ENCODE measurements around the gene HDAC4.

Gene HDAC4

DNA sequence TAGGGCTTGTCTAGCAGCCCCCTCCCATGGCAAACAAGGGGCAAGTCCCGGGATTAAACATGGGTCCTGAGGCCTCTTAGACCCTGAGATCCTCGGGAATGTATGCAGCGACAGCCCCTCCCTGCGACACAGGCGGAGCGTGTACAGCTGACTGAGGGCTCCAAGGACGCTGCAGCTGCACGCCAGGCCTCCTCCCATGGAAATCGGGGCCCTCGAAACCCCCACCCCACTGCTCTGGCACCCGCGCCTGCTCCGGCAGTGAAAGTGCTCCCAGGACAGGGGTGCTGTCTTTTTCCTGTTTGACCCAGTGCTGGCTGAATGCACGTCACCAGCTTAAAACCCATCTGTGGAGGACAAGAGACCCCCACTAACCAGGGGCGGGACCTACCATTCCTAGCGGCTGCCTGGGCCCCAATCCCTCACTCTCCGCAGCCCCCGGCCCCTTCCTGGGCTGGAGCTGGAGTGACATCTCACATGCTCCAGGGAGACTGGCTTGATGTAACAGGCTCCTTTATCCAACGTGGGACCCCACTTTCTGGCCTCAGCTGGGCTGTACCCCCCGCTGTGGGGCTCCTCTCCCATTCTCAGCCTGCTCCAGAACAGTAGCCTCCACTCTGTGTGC, 305.2 kb downstream of the HDAC4 start:
- H3K4me3 Mint-ChIP-seq: no peak overlapping the region
- no peaks in the 10 kb centered on the region for H3K27me3 Mint-ChIP-seq
- DNase-seq (no peak), ATAC-seq (no peak)
- H3K27ac Mint-ChIP-seq: peak overlapping the region in 1 of 2 donors; percentile 92
- H3K9me3 Mint-ChIP-seq: no peaks in the 10 kb centered on the region
- no peaks in the 10 kb centered on the region for H3K4me1 Mint-ChIP-seq

DNA sequence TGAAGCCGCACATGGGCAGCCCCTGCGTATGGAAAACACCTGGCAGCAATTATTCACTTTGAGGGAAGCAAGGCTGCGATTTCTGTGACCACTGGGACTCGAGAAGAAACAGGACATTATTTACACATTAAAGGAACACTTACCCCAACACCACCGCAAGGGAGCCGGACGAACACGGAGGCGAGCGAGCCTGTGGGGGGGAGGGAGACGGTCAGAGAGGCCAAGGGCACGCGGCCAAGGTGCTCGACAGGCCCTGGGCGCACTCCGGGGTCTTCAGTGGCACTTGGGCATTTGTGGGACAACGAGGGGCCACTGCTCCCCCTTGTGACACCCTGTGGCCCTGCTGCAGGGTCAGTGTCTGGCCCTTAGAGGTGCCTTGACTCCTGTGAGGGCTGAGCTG, 306.0 kb downstream of the HDAC4 start:
- no peak overlapping the region for H3K27ac Mint-ChIP-seq
- no peak for ATAC-seq
- no peaks in the 10 kb centered on the region for H3K4me1 Mint-ChIP-seq
- DNase-seq: no peak
- no peaks in the 10 kb centered on the region for H3K27me3 Mint-ChIP-seq
- H3K4me3 Mint-ChIP-seq: no peak overlapping the region
- no peaks in the 10 kb centered on the region for H3K9me3 Mint-ChIP-seq

DNA sequence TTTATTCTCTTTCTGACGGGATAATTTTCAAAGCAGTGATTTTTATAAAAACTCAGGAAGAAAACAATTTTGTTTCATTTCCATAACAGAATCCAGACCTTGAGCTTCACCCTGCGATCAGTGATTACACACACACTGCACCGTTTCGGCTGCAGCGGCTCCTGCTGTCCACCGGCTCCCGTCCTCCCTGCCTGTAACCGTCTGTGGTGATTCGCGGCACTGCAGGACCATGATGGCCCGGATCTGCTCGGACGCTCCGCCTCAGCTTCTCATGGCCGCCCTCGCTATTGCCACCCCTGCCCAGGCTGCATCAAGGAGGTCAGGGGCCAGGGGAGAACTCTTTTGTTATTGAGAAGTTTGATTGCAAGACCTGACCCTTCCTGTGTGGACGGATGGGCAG, 306.9 kb downstream of the HDAC4 start:
- Mint-ChIP-seq H3K4me3 (no peak overlapping the region), H3K27me3 (no peaks in the 10 kb centered on the region), H3K9me3 (no peaks in the 10 kb centered on the region), H3K27ac (no peak overlapping the region), H3K4me1 (no peaks in the 10 kb centered on the region)
- ATAC-seq: no peak
- no peak for DNase-seq

DNA sequence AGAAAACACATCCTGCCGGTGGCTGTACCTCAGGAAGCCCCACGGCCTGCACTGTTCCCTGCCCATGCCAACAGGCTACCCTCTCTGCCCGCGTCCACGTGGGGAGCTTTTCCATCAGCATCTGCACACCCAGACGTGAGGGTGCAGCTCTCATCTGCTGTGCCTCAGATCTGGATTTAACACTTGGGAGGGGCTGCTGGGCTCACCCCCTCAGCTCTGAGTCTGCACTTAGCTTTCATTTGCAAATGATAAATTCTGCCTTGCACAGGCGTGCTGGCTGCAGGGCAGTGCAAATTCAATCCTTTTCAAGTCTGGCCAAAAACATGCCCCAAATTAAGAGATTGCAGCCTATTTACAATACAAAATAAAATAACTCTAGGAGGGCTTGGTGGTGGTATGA, 307.3 kb downstream of the HDAC4 start:
- H3K4me1 Mint-ChIP-seq: no peaks in the 10 kb centered on the region
- no peak overlapping the region for H3K27ac Mint-ChIP-seq
- H3K4me3 Mint-ChIP-seq: no peak overlapping the region
- no peak for DNase-seq
- ATAC-seq: no peak
- H3K27me3 Mint-ChIP-seq: no peaks in the 10 kb centered on the region
- no peaks in the 10 kb centered on the region for H3K9me3 Mint-ChIP-seq

DNA sequence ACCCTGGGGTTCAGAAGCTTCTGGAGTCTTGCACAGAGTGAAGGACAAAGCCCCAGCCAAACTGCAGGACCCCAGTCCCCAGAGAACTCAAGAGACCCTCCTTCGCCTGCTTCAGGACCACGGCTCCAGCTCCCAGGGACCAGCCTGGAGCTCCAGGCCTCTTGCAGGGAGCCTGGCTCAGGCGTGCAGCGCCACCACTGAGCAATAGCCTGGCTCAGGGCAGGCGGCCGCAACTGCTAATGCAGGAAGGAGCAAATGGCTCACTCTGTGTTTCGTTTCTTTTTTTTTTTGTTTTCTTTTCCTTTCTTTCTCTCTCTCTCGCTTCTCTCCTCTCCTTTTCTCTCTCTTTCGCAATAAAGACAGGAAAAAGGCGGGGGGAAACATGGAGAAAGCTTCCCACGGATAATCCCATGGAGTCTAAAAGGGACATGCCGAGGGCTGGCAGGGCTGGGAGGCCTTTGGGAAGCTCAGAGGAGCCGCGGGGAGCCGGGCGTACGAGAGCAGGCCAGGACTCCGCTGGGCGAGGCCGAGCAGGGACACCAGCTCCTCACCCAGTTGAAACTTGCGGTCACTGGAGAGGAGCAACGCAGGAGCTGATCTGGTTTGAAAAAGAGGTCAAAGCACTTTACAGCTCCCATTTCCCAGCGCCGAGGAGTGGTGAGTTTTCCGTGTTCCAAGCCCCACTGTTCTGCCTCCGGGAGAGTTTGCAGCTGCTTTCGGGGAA, 308.1 kb downstream of the HDAC4 start:
- ATAC-seq: no peak
- no peak overlapping the region for H3K27ac Mint-ChIP-seq
- no peak overlapping the region for H3K4me3 Mint-ChIP-seq
- H3K27me3 Mint-ChIP-seq: no peaks in the 10 kb centered on the region
- no peaks in the 10 kb centered on the region for H3K4me1 Mint-ChIP-seq
- H3K9me3 Mint-ChIP-seq: no peaks in the 10 kb centered on the region
- no peak for DNase-seq

DNA sequence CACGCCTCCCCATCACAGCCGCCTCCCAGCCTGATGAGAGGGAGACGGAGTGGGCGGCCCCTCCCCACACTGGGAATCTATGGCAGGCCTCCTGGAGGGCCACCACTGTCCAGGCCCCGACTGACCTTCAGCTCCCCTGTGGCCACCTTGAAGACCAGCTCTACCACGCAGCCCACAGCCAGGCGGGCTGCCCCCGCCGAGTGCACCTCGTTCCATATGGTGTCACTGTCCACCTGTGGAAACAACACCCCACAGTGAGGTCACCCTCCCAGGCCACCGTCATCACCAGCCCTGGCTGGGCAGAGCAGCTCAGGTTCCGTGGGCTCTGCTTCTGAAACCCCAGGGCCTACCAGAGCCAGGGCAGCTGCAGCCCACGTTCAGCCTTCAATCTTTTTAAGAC, 310.9 kb downstream of the HDAC4 start:
- H3K27ac Mint-ChIP-seq: peak overlapping the region in 1 of 2 donors; percentile 71

DNA sequence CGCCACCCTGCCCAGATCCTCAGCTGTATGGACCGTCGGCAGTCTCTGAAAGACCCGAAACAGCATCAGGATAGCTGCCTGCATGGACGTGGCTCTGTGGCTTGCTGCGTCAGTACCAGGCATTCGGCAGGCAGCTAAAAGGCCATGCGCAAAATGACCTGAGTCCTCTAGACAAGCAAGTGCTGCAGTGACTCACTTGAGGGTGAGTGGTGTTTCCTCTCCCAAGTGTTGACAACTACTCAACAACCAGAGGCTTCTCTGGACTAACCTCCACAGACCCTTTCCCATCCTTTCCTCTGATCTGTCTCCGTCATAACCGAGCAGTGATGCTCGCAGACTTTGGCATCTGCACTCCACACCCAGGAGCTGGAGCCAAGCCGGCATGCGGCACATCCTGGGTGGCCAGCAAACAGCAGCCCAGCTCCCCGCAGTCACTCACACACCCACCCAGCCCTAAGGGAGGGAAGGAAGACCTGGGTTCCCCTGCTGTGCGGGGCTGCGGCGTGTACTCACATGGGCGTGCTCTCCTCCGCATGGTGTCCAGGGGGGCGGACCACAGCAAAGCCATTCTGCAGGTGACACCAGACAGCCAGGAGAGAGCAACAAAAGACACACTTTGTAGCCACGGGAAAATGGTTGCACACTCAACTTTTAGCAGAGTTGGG, 313.6 kb downstream of the HDAC4 start:
- Mint-ChIP-seq H3K4me3 (no peak overlapping the region), H3K27ac (no peak overlapping the region)
- no peak for ATAC-seq

More for the DNA sequence above, 310.9 kb downstream of the HDAC4 start:
- no peak for DNase-seq
- no peaks in the 10 kb centered on the region for H3K27me3 Mint-ChIP-seq
- H3K9me3 Mint-ChIP-seq: no peaks in the 10 kb centered on the region
- H3K4me1 Mint-ChIP-seq: no peaks in the 10 kb centered on the region
- ATAC-seq: no peak
- no peak overlapping the region for H3K4me3 Mint-ChIP-seq

DNA sequence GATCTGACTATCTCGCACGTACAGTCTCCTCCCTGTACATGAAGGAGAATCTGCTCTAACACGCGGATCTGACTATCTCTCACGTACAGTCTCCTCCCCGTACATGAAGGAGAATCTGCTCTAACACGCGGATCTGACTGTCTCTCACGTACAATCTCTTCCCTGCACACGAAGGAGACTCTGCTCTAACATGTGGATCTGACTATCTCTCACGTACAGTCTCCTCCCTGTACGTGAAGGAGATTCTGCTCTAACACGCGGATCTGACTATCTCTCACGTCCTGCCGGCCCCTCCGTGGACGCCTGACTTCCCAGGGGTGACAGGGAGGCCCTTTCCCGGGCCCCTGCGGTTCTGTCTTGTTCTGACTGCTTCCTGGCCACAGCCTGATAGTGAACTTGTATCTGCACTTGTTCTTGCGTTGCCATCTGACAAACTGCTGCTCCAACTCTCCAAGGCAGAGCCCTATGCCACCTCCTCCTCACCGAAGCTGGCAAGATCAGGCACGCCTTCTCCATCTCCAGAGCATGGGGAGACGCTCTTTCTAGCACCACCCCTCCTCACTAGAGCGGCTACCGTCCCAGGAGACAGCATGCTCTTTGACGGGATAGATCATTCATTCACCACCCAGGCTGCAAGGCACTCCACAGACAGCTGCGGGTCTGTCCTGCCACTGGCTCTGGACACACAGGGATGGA, 314.3 kb downstream of the HDAC4 start:
- ATAC-seq: no peak
- H3K4me3 Mint-ChIP-seq: no peak overlapping the region
- DNase-seq: no peak
- no peaks in the 10 kb centered on the region for H3K4me1 Mint-ChIP-seq
- no peaks in the 10 kb centered on the region for H3K9me3 Mint-ChIP-seq
- peak overlapping the region; percentile 75 to 82 for H3K27ac Mint-ChIP-seq
- no peaks in the 10 kb centered on the region for H3K27me3 Mint-ChIP-seq

More for the DNA sequence above, 313.6 kb downstream of the HDAC4 start:
- Mint-ChIP-seq H3K9me3 (no peaks in the 10 kb centered on the region), H3K27me3 (no peaks in the 10 kb centered on the region), H3K4me1 (no peaks in the 10 kb centered on the region)
- no peak for DNase-seq

DNA sequence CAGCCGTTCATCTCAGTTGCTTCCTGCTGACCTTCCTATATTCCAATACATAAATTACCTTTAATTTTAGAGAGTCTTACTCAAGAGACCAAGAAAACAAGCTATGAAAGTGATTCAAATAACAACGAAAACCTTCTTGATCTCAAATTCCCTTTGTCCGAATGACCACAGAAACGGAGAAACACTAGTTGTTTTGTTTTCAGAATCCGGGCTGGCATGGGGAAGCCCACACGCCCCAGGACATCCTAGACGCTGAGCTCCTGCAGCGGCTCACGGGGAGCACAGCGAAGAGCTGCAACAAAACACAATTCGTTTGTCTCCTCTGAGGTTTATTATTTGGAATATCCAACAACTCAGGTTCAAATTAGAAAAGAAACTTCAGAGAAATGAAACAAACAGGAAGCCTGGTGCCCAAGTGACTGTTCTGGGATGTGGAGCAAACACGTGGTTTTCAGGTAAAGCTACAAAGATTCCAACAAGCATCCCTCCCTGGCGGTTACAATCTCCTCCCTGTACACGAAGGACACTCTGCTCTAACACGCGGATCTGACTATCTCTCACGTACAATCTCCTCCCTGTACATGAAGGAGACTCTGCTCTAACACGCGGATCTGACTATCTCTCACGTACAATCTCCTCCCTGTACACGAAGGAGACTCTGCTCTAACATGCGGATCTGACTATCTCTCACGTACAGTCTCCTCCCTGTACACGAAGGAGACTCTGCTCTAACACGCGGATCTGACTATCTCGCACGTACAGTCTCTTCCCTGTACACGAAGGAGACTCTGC, 315.4 kb downstream of the HDAC4 start:
- H3K27me3 Mint-ChIP-seq: no peaks in the 10 kb centered on the region
- no peak overlapping the region for H3K4me3 Mint-ChIP-seq
- no peaks in the 10 kb centered on the region for H3K9me3 Mint-ChIP-seq
- ATAC-seq (no peak), DNase-seq (no peak)
- no peaks in the 10 kb centered on the region for H3K4me1 Mint-ChIP-seq
- H3K27ac Mint-ChIP-seq: peak overlapping the region in 1 of 2 donors; percentile 33

DNA sequence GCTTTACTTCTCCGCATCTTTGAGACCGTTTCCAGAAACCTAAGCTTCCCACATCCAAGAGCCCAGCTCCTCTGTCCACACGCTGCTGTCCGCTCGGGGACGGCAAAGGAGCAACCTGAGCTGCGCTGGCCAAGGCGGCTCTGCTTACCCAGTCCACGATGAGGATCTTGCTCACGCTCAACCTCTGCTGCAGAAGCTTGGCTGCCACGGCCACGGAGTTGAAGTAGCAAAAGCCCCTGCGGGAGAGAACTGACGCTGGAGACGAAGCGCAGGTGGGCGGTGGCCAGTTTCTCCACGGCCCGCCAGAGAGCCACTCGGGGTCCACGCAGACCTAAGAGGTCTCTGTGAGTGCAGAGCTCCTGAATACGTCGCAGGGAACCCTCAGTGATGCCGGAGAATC, 316.8 kb downstream of the HDAC4 start:
- Mint-ChIP-seq H3K4me1 (no peaks in the 10 kb centered on the region), H3K27ac (no peak overlapping the region), H3K4me3 (no peak overlapping the region), H3K27me3 (no peaks in the 10 kb centered on the region), H3K9me3 (no peaks in the 10 kb centered on the region)
- DNase-seq (no peak), ATAC-seq (no peak)

DNA sequence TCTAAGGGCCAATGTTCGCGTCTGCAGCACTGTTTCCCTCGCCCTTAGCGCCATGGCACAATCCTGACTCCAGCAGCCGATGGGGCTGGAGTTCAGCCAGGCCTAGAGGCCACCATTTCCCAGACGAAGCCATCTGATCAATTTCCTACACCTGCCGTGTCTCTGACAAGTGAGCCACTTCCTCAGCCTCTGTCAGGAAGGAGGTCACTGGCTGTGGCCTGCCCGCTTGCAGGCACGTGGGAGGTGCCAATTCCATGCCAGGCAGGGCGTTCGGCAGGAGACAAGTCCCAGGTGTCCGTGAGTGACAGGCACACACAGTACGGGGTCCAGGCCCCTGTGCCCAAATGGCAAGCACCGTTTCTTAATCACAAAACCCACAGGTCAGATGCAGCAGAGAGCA, 318.4 kb downstream of the HDAC4 start:
- Mint-ChIP-seq H3K4me3 (no peak overlapping the region), H3K9me3 (no peaks in the 10 kb centered on the region), H3K4me1 (no peaks in the 10 kb centered on the region), H3K27me3 (no peaks in the 10 kb centered on the region), H3K27ac (no peak overlapping the region)
- ATAC-seq: no peak
- no peak for DNase-seq

DNA sequence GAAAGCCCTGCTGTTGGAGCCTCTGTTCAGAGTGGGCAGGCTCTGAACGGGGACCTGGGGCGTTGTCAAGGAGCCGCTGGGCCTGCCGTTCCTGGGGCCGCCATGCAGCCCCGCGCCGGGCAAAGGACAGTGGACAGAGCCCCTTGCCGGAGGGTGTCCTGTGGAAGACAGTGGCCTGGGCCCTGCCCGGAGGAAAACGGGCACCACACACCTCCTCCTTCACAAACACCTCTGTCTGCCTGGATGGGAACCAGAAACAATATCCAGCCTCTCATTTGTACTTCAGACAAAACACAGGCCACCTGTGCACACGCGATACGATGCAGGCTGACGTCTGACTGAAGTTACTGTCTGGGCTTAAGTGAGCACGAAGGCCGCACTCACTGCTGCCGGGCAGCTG, 319.2 kb downstream of the HDAC4 start:
- Mint-ChIP-seq H3K27ac (no peak overlapping the region), H3K9me3 (no peaks in the 10 kb centered on the region), H3K4me3 (no peak overlapping the region), H3K27me3 (no peaks in the 10 kb centered on the region), H3K4me1 (no peaks in the 10 kb centered on the region)
- ATAC-seq (no peak), DNase-seq (no peak)

DNA sequence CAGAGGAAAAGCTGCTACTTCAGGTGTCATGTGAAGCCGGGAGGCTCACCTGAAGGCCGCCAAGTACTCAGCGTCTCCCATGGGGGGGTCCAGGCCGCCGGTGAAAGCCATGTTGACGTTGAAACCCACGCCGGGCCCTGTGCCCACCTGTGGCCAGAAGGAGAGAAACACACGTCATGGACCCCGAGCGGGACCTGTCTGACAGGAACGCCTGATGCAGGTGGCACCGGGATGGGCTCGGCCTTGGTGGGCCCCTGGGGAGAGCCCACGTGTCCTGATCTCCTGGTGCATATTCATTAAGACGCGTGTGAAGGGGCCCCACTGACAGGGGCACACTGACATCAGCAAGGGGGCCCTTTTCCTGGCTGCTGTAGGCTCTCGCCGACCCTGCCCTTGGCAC, 319.8 kb downstream of the HDAC4 start:
- no peak for DNase-seq
- H3K27me3 Mint-ChIP-seq: no peaks in the 10 kb centered on the region
- H3K9me3 Mint-ChIP-seq: no peaks in the 10 kb centered on the region
- H3K4me1 Mint-ChIP-seq: no peaks in the 10 kb centered on the region
- H3K27ac Mint-ChIP-seq: no peak overlapping the region
- ATAC-seq: no peak
- no peak overlapping the region for H3K4me3 Mint-ChIP-seq

DNA sequence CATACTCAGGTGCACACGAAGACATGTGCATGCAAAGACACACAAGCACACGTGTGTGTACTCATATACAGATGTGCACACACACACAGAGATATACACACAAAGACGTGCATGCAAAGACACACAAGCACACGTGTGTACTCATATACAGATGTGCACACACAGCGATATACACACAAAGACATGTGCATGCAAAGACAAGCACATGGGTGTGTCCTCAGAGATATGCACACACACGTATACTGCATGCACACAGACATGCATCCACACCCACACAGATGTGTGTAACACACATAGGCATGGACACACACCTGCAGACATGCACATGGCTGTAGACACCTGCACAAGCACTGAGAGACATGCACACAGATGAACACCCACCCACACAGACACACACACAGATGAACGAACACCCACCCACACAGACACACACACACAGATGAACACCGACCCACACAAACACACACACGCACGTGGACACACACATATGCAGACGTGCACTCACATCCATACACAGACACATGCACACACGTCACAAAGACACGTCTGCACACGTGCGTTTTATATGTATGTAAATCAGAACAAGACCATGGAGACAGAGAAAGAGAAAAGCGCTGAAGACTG, 321.0 kb downstream of the HDAC4 start:
- DNase-seq: no peak
- no peak overlapping the region for H3K4me3 Mint-ChIP-seq
- no peaks in the 10 kb centered on the region for H3K4me1 Mint-ChIP-seq
- ATAC-seq: no peak
- no peaks in the 10 kb centered on the region for H3K27me3 Mint-ChIP-seq
- no peaks in the 10 kb centered on the region for H3K9me3 Mint-ChIP-seq
- no peak overlapping the region for H3K27ac Mint-ChIP-seq

Data from stimulated activated naive CD8-positive, alpha-beta T cell treated with anti-CD3 and anti-CD28 coated beads, Interleukin-15, amount 100 ng/mL, for 72 hours (primary cell).